GM20431 (cell line): ENCODE measurements around the gene MTHFR.

Source experiments
- in situ Hi-C: fragments of 300-500 bp; cut with MseI, MboI; formaldehyde crosslinking; loops from one replicate; pipeline ENCODE4 v1.15.0; 2020; ENCODE audit warnings: low sequenced_read_pairs; ENCODE audit not compliant: unreplicated experiment

Gene MTHFR

GRCh38 chr1:11800756-11801433, 4.9 kb downstream of the MTHFR start:
- in situ Hi-C loops = no loop called here

- in situ Hi-C loops = no loop called here
These were observed 5.4 kb downstream of the MTHFR start for GRCh38 chr1:11800391-11800755.

DNA sequence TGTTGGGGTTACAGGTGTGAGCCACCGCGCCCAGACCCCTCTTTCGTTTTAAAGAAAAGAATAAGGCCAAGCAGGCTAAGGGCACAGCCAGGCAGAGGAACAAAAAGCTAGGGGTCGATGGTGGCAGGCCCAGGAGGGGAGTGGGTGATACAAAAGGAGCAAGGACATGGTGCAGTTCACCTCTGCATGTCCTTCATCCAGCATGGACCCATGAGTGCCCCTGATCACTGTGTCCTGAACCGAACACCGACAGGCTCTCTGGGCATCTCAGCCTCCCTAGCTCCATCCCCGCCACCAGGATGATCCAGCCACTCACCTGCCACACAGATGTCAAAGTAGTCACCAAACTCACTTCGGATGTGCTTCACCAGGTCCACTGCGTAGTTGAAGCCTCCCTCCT, 5.9 kb downstream of the MTHFR start:
- in situ Hi-C loops = no loop called here

GRCh38 chr1:11799099-11799498, 6.7 kb downstream of the MTHFR start:
- in situ Hi-C loops = no loop called here

GRCh38 chr1:11797525-11798216, 8.1 kb downstream of the MTHFR start:
- in situ Hi-C loops = no loop called here

DNA sequence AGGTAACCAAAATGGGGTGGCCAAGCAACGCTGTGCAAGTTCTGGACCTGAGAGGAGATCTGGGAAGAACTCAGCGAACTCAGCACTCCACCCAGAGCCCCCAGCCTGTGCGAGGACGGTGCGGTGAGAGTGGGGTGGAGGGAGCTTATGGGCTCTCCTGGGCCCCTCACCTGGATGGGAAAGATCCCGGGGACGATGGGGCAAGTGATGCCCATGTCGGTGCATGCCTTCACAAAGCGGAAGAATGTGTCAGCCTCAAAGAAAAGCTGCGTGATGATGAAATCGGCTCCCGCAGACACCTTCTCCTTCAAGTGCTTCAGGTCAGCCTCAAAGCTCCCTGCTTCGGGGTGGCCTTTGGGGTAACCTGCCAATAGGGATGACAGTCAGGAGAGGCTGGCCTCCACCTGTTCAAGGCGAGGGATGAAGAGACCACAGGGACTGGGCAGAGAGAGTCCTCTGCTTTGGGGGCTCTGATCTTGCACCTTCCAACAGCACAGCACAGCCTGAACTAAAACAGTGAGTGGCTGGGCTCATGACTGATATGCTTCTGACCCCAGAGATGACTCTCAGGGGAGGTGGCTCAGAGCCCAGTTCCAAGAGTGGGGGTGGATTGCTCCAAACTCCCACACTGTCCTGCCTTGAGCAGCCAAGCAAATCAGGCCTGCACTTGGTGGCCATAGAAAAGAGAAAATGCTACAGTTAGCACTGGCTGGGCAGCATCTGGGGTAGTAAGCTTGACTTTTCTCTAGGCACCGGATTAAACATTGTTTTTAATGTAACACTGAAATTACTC, 9.5 kb downstream of the MTHFR start:
- in situ Hi-C loops = no loop called here

DNA sequence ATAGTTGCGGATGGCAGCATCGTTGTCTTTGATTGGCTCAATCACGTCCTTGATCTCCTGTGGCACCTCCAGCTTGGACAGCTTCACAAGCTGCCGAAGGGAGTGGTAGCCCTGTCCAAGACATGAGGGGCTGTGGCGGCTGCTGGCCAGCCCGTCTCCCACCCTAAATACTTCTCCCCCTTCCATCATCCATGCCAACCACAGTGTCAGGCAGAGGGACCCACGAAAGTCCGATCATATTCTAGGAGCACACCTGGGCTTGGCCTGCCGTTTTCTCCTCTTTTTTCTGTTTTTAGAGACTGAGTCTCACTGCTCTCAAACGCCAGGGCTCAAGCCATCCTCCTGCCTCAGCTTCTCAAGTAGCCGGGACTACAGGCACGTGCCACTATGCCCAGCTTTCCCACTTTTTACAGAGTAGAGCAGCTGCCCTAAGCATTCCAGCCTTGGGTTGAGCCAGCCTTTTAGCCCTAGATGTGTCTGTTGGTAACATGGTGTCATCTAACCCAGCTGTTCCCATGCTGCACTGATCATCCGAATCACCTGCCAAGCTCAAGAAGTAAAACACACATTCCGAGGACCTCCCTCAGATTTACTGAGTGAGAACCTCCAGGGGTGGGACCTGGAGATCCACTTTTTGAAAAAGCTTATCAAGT, 10.4 kb downstream of the MTHFR start:
- in situ Hi-C loops = no loop called here

DNA sequence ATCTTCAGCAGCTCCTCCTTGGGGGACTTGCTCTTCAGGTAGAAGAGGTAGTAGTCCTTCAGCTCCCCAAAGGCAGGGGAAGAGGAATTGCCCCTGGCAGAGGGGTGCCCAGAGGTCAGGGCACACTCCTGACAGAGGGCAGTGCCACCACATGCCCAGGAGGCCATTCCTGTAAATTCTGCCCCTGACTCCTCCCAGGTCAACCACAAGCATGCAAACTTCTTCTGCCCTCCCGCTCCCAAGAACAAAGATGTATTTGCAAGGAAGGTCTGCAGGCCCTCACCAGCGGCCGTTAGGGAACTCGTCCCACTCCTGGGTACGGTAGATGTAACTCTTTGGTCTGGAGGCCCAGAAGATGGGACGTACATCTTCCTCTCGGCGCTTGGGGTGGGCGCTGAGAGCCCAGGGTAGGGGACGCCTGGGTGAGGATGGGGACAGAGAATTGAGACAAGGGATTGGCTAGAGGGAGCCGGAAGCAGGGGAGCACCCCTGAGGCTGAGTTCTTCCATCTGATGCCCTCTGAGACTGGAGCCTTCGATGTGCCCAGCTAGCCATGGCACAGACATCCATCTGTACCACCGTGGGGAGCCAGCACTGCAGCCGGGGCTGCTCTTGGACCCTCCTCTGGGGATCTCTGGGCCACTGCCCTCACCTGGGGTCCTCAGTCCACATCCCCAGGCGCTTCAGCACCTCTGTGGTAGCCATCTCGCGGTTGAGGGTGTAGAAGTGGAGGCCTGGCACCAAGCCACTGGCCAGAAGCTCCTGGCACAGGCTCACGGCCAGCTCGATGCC, 11.1 kb downstream of the MTHFR start:
- in situ Hi-C loops = no loop called here

- in situ Hi-C loops = no loop called here
These were observed 11.9 kb downstream of the MTHFR start for GRCh38 chr1:11793819-11794218.

DNA sequence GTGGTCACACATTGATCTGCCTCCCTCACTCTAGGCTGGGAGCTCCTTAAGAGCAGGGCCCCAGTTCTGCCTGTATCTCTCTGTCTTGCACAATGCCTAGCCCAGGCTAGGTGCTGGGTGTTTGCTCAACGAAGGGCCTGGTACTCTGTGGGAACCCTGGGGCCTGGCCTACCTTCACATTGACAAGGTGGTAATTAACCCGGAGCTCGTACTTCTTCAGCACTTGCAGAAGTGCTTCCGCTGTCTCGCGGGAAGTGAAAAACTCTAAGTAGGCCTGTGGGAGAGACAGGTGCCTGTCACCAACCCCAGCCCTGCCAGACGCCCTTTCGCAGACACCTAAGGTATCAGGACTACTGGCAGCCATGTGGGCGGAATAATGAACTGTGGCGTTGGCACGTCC, 13.7 kb downstream of the MTHFR start:
- in situ Hi-C loops = no loop called here

DNA sequence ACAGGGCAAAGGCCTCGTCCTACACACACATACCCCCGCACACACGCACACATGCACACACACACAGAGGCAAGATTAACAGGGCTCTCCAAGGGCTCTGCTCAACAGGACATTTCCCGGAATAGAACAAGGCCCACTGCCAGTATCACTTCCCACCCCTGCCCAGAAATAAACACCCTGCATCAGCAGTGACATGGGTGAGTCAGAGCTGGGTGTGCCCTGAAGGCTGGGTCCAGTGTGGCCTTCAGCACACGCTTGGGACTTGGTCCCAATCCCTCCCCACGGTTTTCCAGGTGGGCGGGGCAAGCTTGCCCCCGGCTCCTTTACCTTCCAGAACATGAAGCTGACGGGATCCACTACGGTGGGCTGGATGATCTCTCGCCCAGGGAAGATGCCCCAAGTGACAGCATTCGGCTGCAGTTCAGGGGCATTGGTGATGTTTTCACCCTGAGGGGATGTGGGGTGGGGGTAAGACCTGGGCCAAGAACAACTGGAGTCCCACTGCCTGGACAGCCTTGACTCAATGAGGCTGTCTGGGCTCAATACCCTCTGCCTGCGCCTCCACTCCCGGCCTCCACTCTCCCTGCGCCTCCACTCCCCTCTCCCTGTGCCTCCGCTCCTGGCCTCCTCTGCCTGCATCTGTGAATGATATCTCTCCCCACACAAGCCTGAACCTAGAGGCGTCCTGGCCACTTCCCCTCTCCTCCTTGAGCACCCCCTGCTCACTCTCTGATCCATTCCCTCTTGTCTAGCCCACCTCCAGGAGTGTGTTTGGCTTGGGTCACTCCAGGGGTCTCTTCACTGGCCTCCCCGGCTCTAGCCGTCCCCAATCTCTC, 14.7 kb downstream of the MTHFR start:
- in situ Hi-C loops = no loop called here

DNA sequence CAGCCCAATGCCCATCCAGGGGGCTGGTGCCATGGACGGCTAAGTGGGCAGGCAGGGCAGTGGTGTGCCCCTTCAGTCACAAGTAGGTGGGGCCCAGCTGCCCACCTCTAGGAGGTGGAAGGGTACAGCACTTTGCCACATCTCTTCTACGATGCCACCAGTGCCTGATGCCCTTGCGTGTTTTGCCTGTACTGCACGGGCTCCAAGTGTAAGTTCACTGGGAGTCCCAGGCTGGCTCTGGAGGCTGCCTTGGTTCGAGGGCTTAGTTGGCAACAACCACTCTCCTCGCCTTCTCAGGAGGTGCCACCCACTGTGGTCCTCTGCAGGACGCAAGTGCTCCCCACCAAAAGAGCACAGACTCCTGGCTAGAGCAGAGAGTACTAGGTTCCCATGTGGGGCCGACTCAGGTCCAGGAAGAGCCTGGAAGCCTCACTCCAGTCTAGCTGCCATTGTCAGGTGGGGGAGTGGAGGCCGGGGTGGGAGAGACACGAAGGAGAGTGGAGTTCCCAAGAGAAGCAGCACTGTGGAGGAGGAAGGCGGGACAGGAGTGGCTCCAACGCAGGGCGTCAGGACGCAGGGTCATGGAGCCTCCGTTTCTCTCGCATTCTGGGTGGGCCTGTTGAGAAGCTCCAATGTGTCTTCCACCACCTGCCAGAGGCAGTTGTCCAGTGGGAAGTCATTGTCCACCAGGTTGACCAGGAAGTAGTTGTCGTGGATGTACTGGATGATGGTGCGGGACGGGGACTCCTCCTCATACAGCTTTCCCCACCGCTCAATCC, 15.5 kb downstream of the MTHFR start:
- in situ Hi-C loops = no loop called here

DNA sequence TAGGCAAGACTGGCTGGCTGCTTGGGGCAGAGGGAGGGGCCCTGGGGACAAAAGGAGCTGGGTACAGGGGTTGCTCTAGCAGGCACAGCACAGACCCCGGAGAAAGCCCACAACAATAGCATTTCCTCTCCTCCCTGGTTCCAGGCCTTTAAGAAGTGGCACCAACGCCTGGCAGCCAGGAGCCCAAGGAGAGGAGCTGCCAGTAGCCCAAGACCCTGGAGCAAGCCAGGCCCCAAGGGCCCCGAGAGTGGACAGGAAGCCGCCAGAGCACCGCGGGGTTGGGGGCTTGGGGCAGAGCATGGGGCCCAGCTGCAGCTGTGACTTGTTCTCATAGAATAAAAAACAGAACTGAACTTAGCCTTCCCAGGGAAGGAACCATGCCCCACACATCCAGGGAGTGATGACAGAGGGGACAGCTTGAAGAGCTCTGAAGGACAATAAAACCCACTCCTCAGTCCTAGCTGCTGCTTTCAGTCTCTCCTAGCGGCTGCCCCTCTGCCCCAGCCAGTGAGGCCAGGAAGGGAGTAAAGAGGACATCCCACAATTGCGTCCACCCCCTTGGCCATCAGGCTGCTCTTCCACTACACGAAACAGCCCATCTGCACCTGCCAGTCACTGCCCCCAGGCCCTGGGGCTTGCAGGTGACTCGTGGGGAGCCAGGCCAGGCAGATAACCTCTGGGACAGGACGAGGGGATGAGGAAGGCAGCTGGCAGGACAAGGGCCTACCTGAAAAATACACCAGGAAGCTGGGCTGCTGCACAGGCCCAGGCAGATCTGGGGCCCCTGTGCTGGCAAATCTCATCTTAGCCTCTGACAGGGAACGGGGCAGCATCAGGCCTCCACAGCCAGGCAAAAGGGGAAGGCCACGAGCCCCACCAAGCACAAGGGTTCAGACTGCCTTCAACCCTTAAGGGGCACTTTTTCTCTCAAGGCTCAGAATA, 16.4 kb downstream of the MTHFR start:
- in situ Hi-C loops = no loop called here

GRCh38 chr1:11788549-11789053, 17.2 kb downstream of the MTHFR start:
- in situ Hi-C loops = no loop called here

DNA sequence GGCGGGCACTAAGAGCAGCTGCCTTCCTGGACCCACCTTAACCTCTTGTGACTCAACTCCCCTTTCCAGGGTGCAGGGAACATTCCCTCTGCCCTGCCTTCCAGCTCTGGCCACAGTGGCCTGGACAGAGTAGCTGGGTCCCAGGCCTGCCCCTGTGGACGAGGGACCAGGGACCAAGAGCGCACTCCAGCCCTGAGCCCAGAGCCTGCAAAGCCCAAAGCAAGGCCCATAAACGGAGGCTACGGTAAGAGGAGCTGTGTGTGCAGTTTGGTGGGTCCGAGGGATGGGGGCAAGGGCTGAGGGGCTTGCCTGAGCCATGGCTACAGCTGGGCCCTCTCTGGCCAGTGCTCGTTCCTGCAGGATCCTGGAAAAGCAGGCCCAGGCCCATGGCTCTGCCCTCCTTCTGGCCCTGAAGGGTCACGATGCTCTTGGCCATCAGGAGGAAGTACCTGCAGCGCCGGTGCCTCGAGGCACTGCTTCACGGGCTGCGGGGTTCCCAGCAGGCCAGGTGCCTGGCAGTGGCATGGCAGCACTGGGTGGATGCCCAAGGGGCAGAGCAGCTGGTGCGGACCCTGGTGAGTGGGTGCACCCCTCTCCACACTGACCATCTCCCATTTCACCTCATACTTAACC, 17.8 kb downstream of the MTHFR start:
- in situ Hi-C loops = no loop called here

DNA sequence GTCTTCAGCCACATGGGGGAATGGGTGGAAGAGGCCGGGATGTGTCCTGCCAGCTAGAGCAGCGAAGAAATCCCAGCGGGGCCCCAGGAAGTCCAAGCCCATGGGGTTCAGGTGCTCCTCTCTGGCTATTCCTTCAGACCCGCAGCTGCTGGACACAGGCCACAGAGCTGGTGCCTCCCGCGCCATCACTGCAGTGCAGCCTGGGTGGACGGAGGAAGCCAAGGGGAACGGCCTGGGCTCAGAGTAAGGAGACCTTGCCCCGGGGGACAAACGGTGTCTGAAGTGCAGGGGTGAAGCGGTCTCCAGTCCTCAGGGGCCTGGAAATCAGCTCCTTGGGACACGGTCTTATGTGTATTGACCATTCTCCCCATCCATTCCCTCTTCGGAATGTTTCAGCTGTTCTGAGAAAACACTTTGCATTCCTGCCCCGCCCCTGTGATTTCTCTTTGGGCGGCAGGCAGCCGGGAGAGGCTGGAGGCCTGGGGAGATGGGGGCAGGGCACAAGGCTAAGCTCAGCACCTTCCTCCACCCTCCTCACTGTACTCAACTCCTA, 18.4 kb downstream of the MTHFR start:
- in situ Hi-C loops = no loop called here
